DMS153 (cell line): ENCODE measurements around the gene MYBBP1A.

Source experiments
- DNase-seq: peaks from one replicate; lab custom pipeline; 2025; lab: John Stamatoyannopoulos, UW

Gene MYBBP1A

DNA sequence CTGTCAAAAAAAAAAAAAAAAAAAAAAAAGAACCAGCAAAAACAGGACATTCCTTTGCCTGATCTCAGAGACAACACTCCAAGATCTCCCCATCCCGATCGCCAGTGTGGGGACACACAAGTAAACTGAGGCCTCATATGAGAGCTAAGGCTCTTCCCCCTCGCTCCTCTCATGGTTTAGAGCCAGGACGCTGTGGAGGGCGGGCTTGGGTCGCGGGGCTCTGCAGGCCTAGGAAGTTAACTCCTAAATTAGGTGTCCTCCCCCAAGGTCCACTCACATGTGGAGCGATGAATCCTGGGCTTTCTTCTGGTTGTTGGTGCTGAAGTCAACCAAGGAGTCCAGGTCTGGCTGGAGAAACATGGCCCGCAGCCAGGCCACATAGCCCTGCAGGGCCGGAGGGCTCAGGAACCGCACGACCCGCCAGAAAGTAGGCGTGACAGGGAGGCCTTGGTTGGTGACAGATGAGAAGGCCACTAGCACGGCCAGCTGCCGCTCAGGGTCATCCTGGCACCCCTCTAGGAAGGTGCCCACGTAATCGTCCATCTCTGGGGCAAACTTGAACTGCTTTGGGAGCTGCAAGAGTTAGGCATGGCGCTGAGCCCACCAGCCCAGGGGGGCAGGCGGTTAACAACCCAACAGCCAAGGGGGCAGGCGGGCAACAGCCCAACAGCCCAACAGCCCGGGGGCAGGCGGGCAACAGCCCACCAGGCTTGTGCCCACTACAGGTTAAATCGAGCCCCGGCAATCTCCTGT lies 5.2 kb downstream of the MYBBP1A start:
- DNase-seq = no peak

DNA sequence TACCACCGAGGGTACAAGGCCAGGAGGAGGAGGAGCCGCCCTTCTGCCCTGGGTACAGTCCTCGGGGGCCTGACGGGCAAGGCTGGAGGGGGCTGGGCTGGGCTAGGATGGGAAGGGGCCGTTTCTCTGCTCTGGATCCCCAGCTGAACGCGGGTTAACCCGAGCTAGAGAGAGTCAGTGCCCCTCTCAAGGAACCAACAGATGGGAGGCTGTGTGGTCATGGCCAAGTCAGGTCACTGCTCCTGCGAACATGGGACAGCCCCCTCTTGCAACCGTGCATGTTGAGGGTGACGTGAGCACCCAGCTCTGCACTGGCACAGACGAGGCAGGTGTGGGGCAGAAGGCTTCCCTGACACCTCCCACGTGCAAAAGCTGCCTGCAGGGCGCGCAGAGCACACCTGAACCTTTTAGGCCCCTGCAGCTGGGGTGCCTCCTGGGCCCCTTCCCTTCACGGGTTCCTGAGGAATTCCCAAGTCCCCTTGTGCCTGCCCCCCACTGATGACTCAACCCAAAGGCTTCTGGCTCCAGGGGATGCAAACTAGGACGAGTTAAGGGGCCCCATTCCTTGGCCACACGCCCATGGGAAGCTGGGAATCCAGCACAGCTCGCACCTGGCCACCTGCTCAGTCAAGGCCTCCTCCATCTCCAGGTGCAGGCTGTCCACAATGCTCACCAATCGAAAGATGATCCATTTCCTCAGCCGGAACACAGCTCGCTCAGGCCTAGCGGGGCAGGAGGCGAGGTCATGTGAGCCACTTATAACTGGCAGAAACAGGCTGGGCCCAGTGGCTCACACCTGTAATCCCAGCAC lies 6.3 kb downstream of the MYBBP1A start:
- DNase-seq = no peak

DNA sequence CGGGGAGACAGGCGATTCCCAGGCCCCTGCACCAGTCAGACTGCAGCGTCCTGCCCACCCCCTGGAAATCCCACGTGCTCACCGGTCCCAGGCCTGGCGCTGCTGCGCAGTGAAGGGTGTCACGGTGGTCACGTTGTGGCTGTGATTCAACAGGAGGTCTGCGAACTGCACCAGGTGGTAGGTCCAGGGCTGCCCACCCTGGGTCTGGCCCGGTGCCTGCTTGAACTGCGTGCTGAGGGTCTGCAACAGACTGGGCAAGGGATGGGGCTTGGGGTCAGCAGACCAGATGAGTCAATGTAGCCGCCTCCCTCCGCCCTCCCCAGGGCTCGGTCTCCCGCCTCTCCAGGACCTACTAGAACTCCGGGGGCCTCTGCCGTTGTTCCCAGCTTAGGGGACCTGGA lies 7.1 kb downstream of the MYBBP1A start:
- no peak for DNase-seq

DNA sequence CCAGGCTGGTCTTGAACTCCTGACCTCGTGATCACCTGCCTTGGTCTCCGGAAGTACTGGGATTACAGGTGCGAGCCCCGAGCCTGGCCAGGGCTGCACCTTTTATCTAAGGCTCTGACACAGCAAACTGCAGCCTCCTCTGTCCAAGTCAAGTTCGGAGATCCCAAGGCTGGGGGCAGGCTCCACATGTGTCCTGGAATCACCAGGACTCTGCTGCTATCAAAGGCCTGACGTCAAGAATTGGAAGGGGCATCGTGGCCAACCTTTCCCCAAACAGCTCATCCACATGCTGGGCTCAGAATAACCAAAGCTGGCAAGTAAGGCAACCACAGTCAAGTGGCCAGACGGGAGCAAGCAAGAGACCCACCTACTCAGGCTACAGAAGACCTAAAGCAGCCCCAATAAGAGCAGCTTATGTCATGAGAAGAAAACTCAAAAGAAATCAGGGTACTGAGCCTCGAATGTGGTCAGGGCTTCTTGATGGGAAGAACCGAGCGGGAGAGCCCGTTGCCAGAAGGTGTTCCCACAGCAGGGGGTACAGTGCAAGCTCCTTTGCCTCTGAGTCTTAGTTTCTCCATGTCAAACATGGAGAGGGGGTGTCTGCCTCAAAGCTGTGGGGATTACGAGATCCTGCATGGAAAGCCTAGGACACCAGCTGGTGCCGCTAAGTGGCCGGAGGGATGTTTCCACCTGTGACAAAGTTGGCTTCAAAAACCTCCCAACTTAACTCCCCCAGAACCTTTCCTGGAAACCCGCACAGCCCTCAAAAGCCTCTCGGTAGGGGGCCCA lies 7.9 kb downstream of the MYBBP1A start:
- DNase-seq = no peak

DNA sequence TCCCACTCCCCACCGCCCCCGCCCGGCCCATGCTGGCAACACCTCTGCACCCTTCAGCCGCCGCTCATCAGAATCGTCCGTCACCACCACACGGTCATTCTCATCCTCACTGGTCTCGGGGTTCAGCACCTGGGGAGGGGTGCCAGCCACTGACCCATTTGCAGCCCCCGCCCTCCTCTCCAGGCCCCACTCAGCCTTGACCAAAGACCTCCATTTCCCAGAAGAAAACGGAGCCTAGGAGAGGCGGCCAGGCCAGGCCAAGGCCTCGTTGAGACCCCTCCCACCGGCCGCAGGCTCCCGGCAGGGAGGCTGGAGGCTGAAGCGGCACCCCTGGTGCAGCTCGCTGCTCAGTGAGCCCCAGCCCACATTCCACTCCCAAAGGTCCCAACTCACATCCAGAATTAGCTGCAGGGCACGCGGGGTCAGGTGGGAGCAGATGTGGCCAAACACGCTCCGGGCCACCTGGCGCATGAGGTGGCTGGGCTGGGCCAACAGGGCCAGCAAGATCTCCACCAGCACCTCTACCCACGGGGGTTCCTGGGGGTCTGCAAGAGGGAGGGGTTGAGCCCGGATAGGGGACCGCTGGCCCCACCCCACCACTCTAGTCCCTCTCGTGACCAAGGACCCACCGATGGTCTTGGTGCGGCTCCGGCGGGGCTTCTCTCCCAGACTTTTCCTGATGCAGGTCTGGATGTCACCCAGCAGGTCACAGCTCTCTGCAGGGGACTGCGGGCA lies 9.8 kb downstream of the MYBBP1A start:
- no peak for DNase-seq

DNA sequence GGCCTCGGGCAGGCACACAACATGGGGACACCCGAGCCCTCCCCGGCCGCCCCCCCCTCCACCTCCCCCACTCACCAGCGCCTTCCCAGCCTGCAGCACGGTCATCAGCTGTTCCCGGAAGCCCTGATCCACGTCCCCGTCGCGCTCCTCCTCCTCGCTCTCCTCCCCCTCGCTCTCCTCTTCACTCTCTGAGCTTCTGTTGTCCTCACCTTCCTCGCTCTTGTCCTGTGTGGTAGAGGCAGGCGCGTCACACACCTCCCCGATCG lies 10.3 kb downstream of the MYBBP1A start:
- no peak for DNase-seq

DNA sequence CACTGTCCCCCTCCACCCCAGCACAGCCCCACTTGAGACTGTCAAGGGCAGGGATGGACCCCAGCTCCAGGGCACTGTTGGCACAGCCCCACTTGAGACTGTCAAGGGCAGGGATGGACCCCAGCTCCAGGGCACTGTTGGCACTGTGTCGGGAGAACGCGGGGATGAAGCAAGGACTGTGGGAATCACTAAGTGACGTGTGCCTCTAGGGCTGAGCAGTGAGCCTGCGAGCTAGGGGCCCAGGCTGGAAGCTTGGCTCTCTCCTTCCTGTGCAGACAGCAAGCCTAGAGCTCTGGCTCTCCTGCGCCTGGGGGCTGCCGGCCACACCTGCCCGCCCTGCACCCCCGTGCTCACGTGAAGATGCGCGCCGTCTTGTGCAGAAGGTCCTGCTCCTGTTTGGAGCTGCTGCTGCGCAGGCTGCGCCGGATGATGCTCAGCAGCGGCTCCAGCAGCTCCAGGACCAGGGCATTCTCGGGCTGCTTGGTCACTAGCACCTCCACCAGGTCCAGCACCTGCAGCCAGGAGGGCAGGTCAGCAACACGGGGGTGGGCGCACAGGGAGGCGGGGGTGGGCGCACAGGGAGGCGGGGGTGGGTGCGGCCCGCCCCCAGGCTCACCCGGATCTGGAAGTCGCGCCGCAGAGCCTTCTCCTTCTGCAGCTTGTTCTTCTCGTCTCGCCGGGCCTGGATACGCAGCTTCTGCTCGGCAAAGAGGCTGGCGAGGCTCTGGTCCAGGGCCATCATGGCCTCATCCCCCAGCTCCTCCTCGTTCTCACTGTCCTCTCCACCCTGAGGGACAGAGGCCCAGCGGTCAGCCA lies 10.8 kb downstream of the MYBBP1A start:
- DNase-seq = no peak

DNA sequence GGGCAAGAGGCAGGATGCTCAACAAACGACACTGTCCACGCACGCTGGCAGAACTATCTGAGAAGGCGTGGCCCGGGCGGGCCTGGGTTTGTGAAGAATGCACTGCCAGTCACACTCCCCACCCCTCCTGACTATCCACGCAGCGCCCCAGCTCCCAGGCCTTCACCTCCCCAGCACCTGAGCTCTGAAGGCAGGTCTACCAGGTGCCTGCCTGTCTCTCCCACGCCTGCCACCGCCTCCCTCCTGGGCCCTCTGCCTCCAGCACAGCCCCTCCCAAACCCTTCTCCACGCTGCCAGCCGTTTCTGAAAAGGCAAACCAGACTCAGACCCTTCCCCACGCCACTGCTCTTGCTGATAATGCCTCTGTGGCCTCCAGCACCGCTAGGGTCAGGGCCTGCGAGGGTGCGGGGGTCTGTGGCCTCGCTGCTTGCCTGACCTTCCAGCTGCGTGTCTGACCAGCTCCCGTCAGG lies 11.6 kb downstream of the MYBBP1A start:
- no peak for DNase-seq

DNA sequence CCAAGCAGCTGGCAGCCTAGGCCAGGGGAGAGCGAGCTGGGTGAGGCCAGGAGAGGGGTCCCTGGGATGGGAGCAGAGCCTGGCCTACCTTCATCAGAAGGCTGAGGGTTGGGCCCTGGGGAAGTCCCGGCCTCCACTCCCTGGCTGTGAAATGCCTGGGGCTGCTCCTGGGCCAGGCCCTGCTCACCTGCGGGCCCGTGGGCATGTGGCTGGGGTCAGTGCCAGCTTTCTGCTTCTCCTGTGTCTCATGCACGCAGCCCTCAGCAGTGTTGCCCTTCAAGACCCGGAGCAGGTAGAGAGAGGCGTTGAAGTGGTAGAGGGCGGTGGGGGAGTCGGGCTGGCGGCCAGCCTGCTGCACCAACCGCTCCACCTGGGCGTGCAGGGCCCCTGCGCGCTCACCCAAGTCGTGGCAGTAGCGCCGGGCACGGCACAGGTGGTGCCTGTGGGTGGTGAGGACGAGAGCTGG lies 12.4 kb downstream of the MYBBP1A start:
- no peak for DNase-seq

DNA sequence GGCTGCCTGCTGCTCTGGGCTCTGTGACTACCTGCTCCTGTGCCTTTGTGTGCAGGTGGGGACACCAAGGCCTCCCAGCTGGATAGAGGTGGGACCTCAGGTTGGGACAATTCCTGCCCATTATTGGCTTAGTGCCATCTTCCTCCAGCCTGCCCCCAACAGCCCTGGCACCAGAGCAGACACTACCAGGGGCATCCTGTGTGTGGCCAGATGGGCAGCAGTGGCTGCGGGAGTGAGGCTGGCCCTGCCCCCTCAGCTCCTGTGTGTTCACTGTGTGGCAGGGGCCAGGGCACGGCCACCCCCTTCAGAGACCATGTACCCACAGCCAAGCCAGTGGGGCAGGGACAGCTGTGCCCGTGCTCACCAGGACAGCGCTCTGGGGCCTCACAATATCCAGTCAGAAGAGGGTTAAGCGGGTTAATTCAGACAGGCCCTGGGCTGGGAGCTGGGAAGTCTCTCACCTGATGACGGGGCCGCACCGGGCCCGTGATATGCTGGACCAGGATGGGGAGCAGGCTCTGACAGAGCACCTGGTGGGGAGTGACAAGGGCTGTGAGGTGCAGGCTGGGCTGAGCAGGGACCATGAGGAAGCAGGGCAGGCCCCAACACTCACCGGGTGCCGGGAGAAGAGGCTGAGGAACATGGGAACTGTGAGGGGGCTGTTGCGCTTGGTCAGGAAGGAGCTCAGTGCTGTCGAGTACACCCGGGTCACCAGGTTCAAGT lies 13.0 kb downstream of the MYBBP1A start:
- DNase-seq = no peak

DNA sequence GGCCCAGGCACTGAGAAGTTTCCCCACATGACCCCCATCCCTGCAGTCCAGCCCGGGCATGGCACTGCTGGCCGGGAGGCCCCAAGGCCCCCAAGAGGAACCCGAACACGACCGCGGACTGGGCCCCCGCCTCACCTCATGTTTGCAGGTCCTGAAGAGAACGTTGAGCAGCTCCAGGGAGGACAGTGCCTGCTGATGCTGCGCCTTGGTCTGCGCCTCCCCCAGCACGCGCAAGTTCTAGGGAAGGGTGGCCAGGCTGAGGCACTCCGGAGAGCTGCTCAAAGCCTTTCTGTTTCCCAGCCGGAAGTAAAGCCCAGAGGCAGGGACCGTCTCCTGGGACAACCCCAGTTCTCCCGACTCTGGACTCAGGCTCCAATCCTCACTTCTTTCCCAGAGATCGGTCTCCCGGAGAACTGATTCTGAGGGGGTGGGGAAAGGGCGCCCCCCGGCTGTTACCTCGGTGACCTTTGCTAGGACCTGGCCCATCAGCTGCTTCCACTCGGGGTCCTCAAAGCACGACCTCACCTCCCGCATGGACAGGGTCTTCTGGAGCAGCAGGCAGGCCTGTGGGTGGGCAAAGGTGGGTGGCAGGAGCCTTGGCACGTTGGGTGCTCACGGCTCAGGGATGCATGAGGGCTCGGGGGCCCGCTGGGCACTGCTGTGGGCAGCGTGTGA lies 13.7 kb downstream of the MYBBP1A start:
- DNase-seq = no peak

DNA sequence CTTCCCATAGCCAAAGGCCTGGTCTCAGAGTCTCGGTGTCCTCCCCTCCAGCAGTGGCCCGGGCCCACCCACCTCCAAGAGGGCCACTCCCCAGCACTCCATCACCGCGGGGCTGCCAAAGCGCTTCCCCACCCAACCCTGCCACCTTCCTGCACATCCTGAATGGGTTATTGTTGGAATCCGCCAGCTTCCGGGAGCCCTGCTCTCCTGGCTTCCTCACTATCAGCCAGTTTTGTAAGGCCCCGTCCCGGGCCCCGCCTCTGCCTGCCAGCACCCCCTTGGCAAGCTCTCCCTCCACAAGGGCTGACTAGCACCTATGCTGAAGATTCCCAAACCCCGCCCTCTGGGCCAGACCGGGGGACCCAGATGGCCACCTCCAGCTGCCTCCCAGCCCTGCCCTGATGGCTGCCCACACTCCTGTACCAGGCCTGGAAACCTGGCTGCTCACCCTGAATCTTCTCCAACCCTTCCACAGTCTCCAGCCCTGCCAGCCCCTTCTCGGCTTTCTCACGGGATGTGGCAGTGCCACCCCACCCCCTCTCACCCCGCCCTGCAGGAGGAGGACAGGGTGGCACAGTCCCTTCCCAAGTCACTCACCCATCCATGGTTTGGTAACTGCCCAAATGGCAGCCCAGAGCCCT lies 14.4 kb downstream of the MYBBP1A start:
- DNase-seq = no peak

DNA sequence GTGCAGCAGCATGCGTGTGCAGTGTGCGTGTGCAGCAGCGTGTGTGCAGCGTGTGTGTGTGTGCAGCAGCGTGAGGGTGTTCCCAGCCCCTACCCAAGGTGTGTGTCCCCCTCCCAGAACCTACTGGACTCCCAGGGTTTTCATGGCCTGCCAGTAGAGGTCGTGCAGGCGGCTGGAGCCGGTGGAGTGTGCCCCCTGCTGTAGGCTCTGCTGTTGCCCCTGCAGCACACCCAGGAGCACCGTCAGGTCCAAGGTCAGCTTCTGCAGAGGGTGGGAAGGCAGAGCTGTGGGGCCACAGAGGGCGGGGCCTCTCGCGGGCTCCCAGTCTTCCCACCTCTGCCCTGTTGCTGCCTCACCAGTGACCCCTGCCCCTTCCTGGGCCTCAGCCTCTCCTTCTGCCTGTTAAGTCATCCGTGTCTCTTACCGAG lies 14.9 kb downstream of the MYBBP1A start:
- DNase-seq = no peak

DNA sequence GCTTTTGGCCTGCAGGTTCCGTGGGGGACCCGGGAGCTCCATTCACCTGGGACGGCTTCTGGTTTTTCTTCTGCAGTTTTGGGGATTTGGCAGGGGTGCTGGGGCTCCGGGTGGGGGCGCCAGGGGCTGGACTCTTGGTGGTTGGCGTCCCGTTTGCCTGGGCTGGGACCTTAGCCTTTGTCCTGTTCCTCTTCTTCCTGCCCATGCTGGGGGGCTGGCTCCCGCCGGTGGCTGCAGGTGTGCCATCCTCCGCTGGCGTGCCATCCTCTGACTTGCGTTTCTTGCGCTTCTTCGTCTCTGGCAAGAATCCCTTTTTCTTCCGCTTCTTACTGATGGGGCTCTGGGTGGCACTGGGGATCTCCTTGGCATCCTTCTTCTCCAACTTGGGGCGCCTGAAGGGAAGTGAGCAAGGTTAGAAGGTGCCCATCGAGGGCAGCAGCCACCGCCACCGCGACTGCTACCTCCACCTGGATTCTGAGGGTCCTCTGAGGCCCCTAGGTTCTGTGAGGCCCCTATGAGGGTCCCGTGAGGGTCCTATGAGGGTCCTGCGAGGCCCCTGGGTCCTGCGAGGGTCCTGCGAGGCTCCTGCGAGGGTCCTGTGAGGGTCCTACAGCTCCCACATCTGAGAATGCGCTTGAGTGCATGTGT lies 15.5 kb downstream of the MYBBP1A start:
- no peak for DNase-seq

DNA sequence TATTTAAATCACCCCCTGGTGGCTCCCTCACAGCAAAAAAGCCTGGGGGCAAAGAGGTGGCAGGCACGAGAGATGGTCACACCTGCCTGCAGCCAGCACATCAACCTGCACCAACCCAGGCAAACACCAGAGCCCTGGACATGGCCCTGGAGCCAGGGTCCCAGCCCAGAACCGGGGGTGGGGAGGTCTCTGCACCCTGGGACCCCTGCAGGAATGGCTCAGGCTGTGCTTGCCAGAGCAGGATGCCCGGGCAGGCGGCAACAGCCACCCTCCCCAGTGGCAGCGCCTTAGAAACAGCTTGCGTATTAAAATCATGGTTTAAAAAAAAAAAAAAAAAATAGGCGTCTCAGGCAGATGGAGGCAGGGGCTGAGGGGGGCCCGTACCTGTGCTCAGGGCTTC lies 16.2 kb downstream of the MYBBP1A start:
- no peak for DNase-seq

DNA sequence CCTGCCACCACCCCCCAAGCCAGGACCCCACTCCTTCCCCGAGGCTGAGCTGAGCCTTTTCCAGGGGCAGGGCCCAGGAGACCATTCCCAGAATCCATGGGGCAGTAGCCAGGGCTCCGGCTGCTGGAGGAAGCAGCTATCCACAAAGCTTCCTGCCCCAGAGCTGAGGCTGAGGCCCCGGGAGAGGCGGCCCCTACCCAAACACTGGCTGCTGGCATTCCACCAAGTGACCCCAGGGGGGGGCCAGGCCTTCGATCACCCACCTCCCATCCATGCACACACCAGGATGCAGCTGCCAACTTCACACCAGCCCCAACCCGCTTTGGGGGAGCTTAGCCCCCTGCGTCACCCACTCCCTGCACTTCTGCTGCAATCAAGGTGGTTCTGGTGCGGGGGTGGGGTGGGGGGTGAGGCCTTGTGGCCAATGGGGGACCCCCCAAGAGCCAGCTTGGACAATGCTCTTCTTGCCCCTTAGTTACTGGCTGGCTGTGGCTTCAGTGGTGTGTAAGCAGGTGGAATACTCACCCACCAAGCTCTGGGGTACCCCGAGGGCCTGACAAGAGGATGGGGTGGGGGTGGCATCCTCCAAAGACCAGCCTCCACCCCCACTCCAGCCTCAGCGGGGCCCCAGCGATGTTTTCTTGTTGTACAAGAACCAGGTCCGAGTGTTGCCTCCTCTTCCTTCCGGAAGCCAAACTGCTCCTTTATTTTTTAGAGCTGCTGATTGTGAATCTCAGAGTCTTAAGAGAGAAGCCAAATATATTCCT lies 16.8 kb downstream of the MYBBP1A start:
- DNase-seq = no peak

DNA sequence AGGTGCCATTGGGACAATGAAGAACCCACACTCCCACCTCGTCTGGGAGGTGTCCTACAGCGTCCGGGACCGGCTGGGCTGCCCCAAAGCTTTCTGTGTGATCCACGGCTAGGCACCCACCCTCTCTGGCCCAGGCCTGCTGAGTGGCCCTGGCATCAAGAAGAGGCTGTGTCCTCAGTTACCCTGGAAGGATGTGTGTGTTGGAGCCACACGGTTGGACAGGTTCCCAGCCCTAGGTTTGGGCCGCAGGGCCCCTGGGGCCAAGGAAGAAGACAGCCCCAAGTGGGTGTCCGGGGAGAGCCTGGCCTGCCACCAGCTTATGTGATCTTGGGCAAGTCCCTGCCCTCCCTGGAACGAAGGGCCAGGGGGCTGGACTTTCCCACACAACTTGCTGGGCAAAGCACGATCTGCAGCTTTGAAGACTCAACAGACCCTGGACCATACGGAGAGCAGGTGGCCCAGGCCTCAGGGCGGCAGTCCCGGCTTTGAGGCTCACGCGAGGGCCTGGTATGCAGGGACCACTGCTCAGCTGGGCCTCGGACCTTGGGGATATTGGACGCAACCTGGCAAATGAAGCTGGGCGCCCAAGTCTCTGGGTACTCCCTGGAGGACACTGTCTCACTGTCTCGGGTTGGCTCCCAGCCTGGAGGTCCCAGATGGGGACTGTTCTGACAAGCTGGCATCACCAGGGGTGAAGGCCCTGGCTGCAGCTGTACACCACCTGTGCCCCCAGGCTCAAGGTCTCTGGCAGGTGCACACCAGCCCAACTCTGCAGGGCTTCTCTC lies 17.5 kb downstream of the MYBBP1A start:
- no peak for DNase-seq
